IMR-90 (cell line): ENCODE measurements around the gene ALX4. TPM values are rescaled to one million over a fixed set of nuclear protein-coding genes. Genes with fewer than 3 reads are reported as not detected.
A peak's percentile ranks its signal among the peaks of the same experiment; 100 is the strongest.

ENCODE experiments used
- ATAC-seq: fragments of 200-7000 bp; cut with Tn5 transposase; 2 replicates; pipeline ENCODE4 v1.9.1; 2020; ENCODE audit warnings: low read depth, mild to moderate bottlenecking, moderate library complexity
- BruUV-seq: library from RNA; stranded (reverse); fragments of 400-500 nt; replicated peaks from 2 replicates; lab custom pipeline; 2021; lab: Mats Ljungman, UMichigan
- CTCF ChIA-PET: fragments of 300-600 bp; formaldehyde crosslinking; extraction: SDS; loops from one replicate; lab custom pipeline; 2021; ENCODE audit warnings: antibody characterized with exemption; lab: Yijun Ruan, JAX
- POLR2A ChIA-PET: fragments of 300-600 bp; sonication (Branson Sonifier 250); formaldehyde crosslinking; loops from one replicate; lab custom pipeline; 2022; ENCODE audit warnings: antibody characterized with exemption; ENCODE audit not compliant: unreplicated experiment; lab: Charles Lee
- DNase-seq: peaks from one replicate; pipeline ENCODE4 v3.0.0; 2013
- H2AFZ ChIP-seq: replicated peaks from 2 replicates; pipeline ENCODE3; 2013; ENCODE audit warnings: low read length, mild to moderate bottlenecking; ENCODE audit not compliant: poor library complexity
- H2AK5ac ChIP-seq: 2 replicates; pipeline ENCODE4 v1.6.1; 2013; ENCODE audit warnings: low read depth, low read length, inconsistent platforms
- H2AK9ac ChIP-seq: replicated peaks from 2 replicates; pipeline ENCODE3; 2013; ENCODE audit warnings: mild to moderate bottlenecking, low read depth, low read length, moderate library complexity; ENCODE audit not compliant: poor library complexity
- H2BK120ac ChIP-seq: 2 replicates; pipeline ENCODE4 v1.6.1; 2013; ENCODE audit warnings: low read depth, low read length, inconsistent platforms
- H2BK15ac ChIP-seq: 3 replicates; pipeline ENCODE4 v1.6.1; 2013; ENCODE audit warnings: low read depth, low read length, inconsistent platforms
- H2BK20ac ChIP-seq: 2 replicates; pipeline ENCODE4 v1.6.1; 2013; ENCODE audit warnings: low read depth, mild to moderate bottlenecking, inconsistent platforms, low read length, moderate library complexity
- H2BK5ac ChIP-seq: 2 replicates; pipeline ENCODE4 v1.6.1; 2013; ENCODE audit warnings: mild to moderate bottlenecking, low read depth, low read length, inconsistent platforms; ENCODE audit not compliant: poor library complexity, severe bottlenecking
- H3K14ac ChIP-seq: replicated peaks from 2 replicates; pipeline ENCODE4 v1.6.1; 2013; ENCODE audit warnings: low read depth, low read length, inconsistent platforms
- H3K18ac ChIP-seq: 2 replicates; pipeline ENCODE4 v1.6.1; 2013; ENCODE audit warnings: low read depth, low read length, control low read depth
- H3K23ac ChIP-seq: 2 replicates; pipeline ENCODE4 v1.6.1; 2013; ENCODE audit warnings: low read depth, low read length, inconsistent platforms
- H3K27ac ChIP-seq: 2 replicates; pipeline ENCODE4 v1.5.1; 2013; ENCODE audit warnings: mild to moderate bottlenecking, control low read depth, low read length; ENCODE audit not compliant: insufficient read depth
- H3K27me3 ChIP-seq: 2 replicates; pipeline ENCODE4 v1.6.1; 2013; ENCODE audit warnings: low read length; ENCODE audit not compliant: control insufficient read depth, insufficient read depth
- H3K36me3 ChIP-seq: 2 replicates; pipeline ENCODE4 v1.6.1; 2013; ENCODE audit warnings: low read length, mixed read lengths; ENCODE audit not compliant: control insufficient read depth, insufficient read depth
- H3K4ac ChIP-seq: 2 replicates; pipeline ENCODE4 v1.6.1; 2013; ENCODE audit warnings: low read depth, low read length, inconsistent platforms
- H3K4me1 ChIP-seq: 2 replicates; pipeline ENCODE4 v1.6.1; 2013; ENCODE audit warnings: low read length, mixed read lengths; ENCODE audit not compliant: control insufficient read depth, insufficient read depth
- H3K4me2 ChIP-seq: 2 replicates; pipeline ENCODE4 v1.6.1; 2013; ENCODE audit warnings: low read depth, mild to moderate bottlenecking, control low read depth, low read length, moderate library complexity
- H3K4me3 ChIP-seq: 2 replicates; pipeline ENCODE4 v1.5.1; 2013; ENCODE audit warnings: low read depth, mild to moderate bottlenecking, control low read depth, low read length, moderate library complexity; ENCODE audit not compliant: insufficient read depth
- H3K56ac ChIP-seq: 2 replicates; pipeline ENCODE4 v1.6.1; 2013; ENCODE audit warnings: low read length, inconsistent platforms; ENCODE audit not compliant: insufficient read depth; ENCODE audit errors: extremely low read depth
- H3K79me1 ChIP-seq, 2 experiments: 2 replicates each; pipeline ENCODE4 v1.6.1; 2013; ENCODE audit warnings: low read length in 2 of 2, inconsistent platforms in 1 of 2, low read depth in 1 of 2
- H3K9ac ChIP-seq: 2 replicates; pipeline ENCODE4 v1.6.1; 2013; ENCODE audit warnings: low read depth, low read length, control low read depth
- H3K9me1 ChIP-seq: 2 replicates; pipeline ENCODE4 v1.6.1; 2013; ENCODE audit warnings: low read length, inconsistent platforms; ENCODE audit not compliant: insufficient read depth
- H3K9me3 ChIP-seq: 2 replicates; pipeline ENCODE4 v1.6.1; 2013; ENCODE audit warnings: low read length; ENCODE audit not compliant: control insufficient read depth, insufficient read depth
- H4K20me1 ChIP-seq: 2 replicates; pipeline ENCODE4 v1.6.1; 2013; ENCODE audit warnings: low read length, inconsistent platforms; ENCODE audit not compliant: insufficient read depth
- H4K5ac ChIP-seq: 2 replicates; pipeline ENCODE4 v1.6.1; 2013; ENCODE audit warnings: mild to moderate bottlenecking, low read depth, low read length, control low read depth
- H4K8ac ChIP-seq, 2 experiments: 2 replicates each; pipeline ENCODE4 v1.6.1; 2013; ENCODE audit warnings: low read depth in 2 of 2, low read length in 2 of 2, control low read depth in 1 of 2, inconsistent platforms in 1 of 2
- H4K91ac ChIP-seq: 2 replicates; pipeline ENCODE4 v1.6.1; 2013; ENCODE audit warnings: low read depth, low read length, inconsistent platforms; ENCODE audit not compliant: insufficient read depth
- BHLHE40 ChIP-seq: fragments of 150-350 bp; IDR thresholded peaks from 2 replicates; pipeline ENCODE4 v1.6.1; 2016; ENCODE audit warnings: mild to moderate bottlenecking, low read depth, low read length
- CEBPB ChIP-seq: IDR thresholded peaks from 2 replicates; pipeline ENCODE4 v1.6.1; 2012; ENCODE audit warnings: low read depth, low read length, improper control_type of control experiment
- MAFK ChIP-seq: IDR thresholded peaks from 2 replicates; pipeline ENCODE4 v1.6.1; 2012; ENCODE audit warnings: low read depth, low read length, improper control_type of control experiment
- NFE2L2 ChIP-seq: fragments of 150-350 bp; IDR thresholded peaks from 2 replicates; pipeline ENCODE4 v1.6.1; 2016; ENCODE audit warnings: low read depth, mild to moderate bottlenecking, low read length
- WGBS, 2 experiments: methylation state at CpG; one replicate each; pipeline versions ENCODE4 v1.1.5 to v1.1.7; 2013; ENCODE audit warnings: missing lambda C conversion rate in 2 of 2; ENCODE audit not compliant: insufficient read length in 1 of 2; ENCODE audit errors: extremely low coverage in 2 of 2; 5-methylcytosine and 5-hydroxymethylcytosine counted together
- dilution Hi-C: fragments of 300-500 bp; cut with HindIII; formaldehyde crosslinking; loops from one replicate; pipeline ENCODE4 v1.14.3; 2018; ENCODE audit warnings: low sequenced_read_pairs; ENCODE audit not compliant: unreplicated experiment
- in situ Hi-C: fragments of 300-500 bp; cut with MboI; formaldehyde crosslinking; loops from 3 replicates; pipeline ENCODE4 v1.14.3; 2019; ENCODE audit warnings: low sequenced_read_pairs, inconsistent platforms, mixed read lengths
- intact Hi-C: fragments of 100-400 bp; cut with micrococcal nuclease; formaldehyde crosslinking; loops from 2 replicates; pipeline ENCODE4 v1.10.0; 2022
- polyA plus RNA-seq, 3 experiments: library from polyadenylated mRNA; depleted of rRNA; stranded (reverse); fragments of >200 nt; gene quantifications; 2 replicates each; pipeline ENCODE4 v1.2.3, GENCODE V29; 2012; ENCODE audit warnings: low replicate concordance in 1 of 3
- total RNA-seq: library from RNA; depleted of rRNA; stranded (reverse); fragments of >200 nt; gene quantifications from 2 replicates; pipeline ENCODE4 v1.2.3, GENCODE V29; 2012
- TF ChIP-seq, protein P1 (sequence below): fragments of 150-350 bp; IDR thresholded peaks from 2 replicates; pipeline ENCODE4 v1.6.1; 2017; ENCODE audit warnings: mild to moderate bottlenecking, antibody characterized with exemption, low read length, low read depth
- TF ChIP-seq, protein P2 (sequence below): conservative IDR thresholded peaks from 2 replicates; pipeline ENCODE4 v1.5.1; 2012; ENCODE audit warnings: mild to moderate bottlenecking, low read depth, low read length, improper control_type of control experiment

The ALX4 gene
- total and polyA plus RNA-seq, 2 of the 4 experiments (the other 2 are of a cell fraction) = not detected

DNA sequence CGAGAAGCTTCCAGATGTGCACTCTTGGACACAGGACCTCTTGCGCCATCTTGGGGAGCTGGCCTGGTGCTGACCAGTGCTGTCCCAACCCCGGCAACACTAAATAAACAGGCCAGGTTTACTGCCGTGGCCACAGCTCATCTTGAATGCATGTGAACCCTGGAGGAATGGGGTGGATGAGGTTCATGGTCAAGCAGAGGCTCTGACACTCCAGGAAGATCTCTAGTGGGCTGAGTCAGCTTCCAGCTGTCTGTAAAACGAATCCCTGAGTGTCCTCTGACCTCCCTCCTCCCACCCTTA, 51.8 kb downstream of the ALX4 start:
- no TSS peak for BruUV-seq
- H2AFZ ChIP-seq = peak overlapping the region; percentile 49
- CTCF ChIA-PET = interaction anchor here (1.0 kb wide), 1 partner anchor 10 kb away, joined by 3 read pairs; no protein-coding TSS in a partner anchor
- no peak overlapping the region for H3K18ac ChIP-seq
- ATAC-seq (peak; percentile 51), DNase-seq (peak; percentile 31)
- H3K79me1 ChIP-seq = no peaks in the 10 kb centered on the region
- no peak overlapping the region for H2BK120ac ChIP-seq
- H3K9ac ChIP-seq = no peak overlapping the region
- H3K4ac ChIP-seq = no peak overlapping the region
- no peaks in the 10 kb centered on the region; the same call in 1 of the 2 replicates for H3K4me1 ChIP-seq
- no peak overlapping the region for H3K27ac ChIP-seq
- no peak overlapping the region for H2AK5ac ChIP-seq
- H2AK9ac ChIP-seq = no peak overlapping the region
- H3K23ac ChIP-seq = no peak overlapping the region
- H2BK5ac ChIP-seq = no peak overlapping the region
- no peak overlapping the region for H3K56ac ChIP-seq
- no peak overlapping the region for H4K8ac ChIP-seq
- no peak overlapping the region for H2BK15ac ChIP-seq
- H4K91ac ChIP-seq = no peak overlapping the region
- no peak overlapping the region for H3K4me3 ChIP-seq
- in situ Hi-C loops (no loop called here), dilution Hi-C loops (no loop called here), intact Hi-C loops (loop anchor here (10.0 kb wide), 1 partner anchor 123 kb away; no protein-coding TSS in a partner anchor)
- no peak overlapping the region for H3K4me2 ChIP-seq
- H3K27me3 ChIP-seq = peaks cover 2% of the 10 kb centered on the region; the same call in 1 of the 2 replicates
- H3K14ac ChIP-seq = no peak overlapping the region
- H3K9me1 ChIP-seq = 0 out of 2 replicates have a peak, but pooled peaks cover 3% of the 10 kb centered on the region
- H4K5ac ChIP-seq = no peak overlapping the region
- no peak overlapping the region for H2BK20ac ChIP-seq
- H3K36me3 ChIP-seq = no peaks in the 10 kb centered on the region
- 79% methylated on average over 2 of the region's 5 CpGs; no CpG with 5 or more reads in 1 of the 2 experiments for WGBS, 2 experiments
- POLR2A ChIA-PET = no interaction called here
- no peaks in the 10 kb centered on the region for H4K20me1 ChIP-seq
- no peaks in the 10 kb centered on the region; the same call in 1 of the 2 replicates for H3K9me3 ChIP-seq
- TF ChIP-seq CEBPB (peak; percentile 77), MAFK (no peak), BHLHE40 (no peak), NFE2L2 (no peak)
- TF ChIP-seq, protein P1, sequence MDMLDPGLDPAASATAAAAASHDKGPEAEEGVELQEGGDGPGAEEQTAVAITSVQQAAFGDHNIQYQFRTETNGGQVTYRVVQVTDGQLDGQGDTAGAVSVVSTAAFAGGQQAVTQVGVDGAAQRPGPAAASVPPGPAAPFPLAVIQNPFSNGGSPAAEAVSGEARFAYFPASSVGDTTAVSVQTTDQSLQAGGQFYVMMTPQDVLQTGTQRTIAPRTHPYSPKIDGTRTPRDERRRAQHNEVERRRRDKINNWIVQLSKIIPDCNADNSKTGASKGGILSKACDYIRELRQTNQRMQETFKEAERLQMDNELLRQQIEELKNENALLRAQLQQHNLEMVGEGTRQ = no peak
- TF ChIP-seq, protein P2, sequence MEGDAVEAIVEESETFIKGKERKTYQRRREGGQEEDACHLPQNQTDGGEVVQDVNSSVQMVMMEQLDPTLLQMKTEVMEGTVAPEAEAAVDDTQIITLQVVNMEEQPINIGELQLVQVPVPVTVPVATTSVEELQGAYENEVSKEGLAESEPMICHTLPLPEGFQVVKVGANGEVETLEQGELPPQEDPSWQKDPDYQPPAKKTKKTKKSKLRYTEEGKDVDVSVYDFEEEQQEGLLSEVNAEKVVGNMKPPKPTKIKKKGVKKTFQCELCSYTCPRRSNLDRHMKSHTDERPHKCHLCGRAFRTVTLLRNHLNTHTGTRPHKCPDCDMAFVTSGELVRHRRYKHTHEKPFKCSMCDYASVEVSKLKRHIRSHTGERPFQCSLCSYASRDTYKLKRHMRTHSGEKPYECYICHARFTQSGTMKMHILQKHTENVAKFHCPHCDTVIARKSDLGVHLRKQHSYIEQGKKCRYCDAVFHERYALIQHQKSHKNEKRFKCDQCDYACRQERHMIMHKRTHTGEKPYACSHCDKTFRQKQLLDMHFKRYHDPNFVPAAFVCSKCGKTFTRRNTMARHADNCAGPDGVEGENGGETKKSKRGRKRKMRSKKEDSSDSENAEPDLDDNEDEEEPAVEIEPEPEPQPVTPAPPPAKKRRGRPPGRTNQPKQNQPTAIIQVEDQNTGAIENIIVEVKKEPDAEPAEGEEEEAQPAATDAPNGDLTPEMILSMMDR = 0 out of 2 replicates have a peak, but pooled peaks have one; percentile 1
